Sigmoid colon (tissue), 7 donors: ENCODE results near the gene PCSK7. TPM values are rescaled to one million over a fixed set of nuclear protein-coding genes. Genes with fewer than 3 reads are reported as not detected.

ENCODE experiments used
- DNase-seq: peaks from one replicate; pipeline ENCODE4 v3.0.0-alpha.2; 2019
- H3K27ac ChIP-seq, 4 donors: fragments of 200-600 bp; sonication (generic); one replicate each; pipeline ENCODE4 v1.5.1; 2016 to 2019; ENCODE audit warnings: mild to moderate bottlenecking in 1 of 4
- H3K27me3 ChIP-seq, 3 donors: fragments of 200-600 bp; sonication (generic); one replicate each; pipeline ENCODE4 v1.5.1; 2019; ENCODE audit warnings: mild to moderate bottlenecking in 1 of 3
- H3K36me3 ChIP-seq, 4 donors: fragments of 200-600 bp; sonication (generic); one replicate each; pipeline ENCODE4 v1.5.1; 2016 to 2019
- H3K4me1 ChIP-seq, 4 donors: fragments of 200-600 bp; sonication (generic); one replicate each; pipeline ENCODE4 v1.5.1; 2017 to 2019
- H3K4me3 ChIP-seq, 4 donors: fragments of 200-600 bp; sonication (generic); one replicate each; pipeline ENCODE4 v1.5.1; 2017 to 2019; ENCODE audit warnings: mild to moderate bottlenecking in 2 of 4, moderate library complexity in 1 of 4
- H3K9me3 ChIP-seq, 4 donors: fragments of 200-600 bp in 3 of 4; sonication (generic) in 3 of 4; one replicate each; pipeline versions ENCODE4 v1.5.1 to v1.6.1; 2013 to 2019
- CTCF ChIP-seq, 4 experiments: fragments of 450-650 bp in 3 of 4; fragments of 200-600 bp in 1 of 4; IDR thresholded peaks; one replicate each; pipeline ENCODE4 v1.5.1; 2016 to 2019; ENCODE audit warnings: antibody characterized with exemption in 4 of 4, mild to moderate bottlenecking in 3 of 4, moderate library complexity in 2 of 4
- EP300 ChIP-seq, 4 donors: sonication (generic); formaldehyde crosslinking; IDR thresholded peaks; one replicate each; pipeline ENCODE4 v1.6.1; 2017; ENCODE audit warnings: antibody characterized with exemption in 4 of 4
- POLR2A ChIP-seq, 2 donors: fragments of 450-650 bp; IDR thresholded peaks; one replicate each; pipeline ENCODE4 v1.6.1; 2016; ENCODE audit warnings: antibody characterized with exemption in 2 of 2, mild to moderate bottlenecking in 2 of 2, moderate library complexity in 2 of 2
- POLR2AphosphoS5 ChIP-seq, 4 donors: sonication (generic); formaldehyde crosslinking; IDR thresholded peaks; one replicate each; pipeline ENCODE4 v1.6.1; 2017; ENCODE audit warnings: antibody characterized with exemption in 4 of 4
- WGBS, 2 donors: extraction: QIAGEN DNeasy Blood & Tissue Kit; methylation state at CpG; one replicate each; pipeline ENCODE4 v1.1.7; 2013; 5-methylcytosine and 5-hydroxymethylcytosine counted together
- intact Hi-C: fragments of 100-400 bp; cut with DNase I; formaldehyde crosslinking; loops from one replicate; pipeline ENCODE4 v1.15.1; 2023
- polyA plus RNA-seq, 3 donors: library from polyadenylated mRNA; stranded (reverse); fragments of 200-250 nt; gene quantifications; one replicate each; pipeline ENCODE4 v1.2.3, GENCODE V29; 2013
- total RNA-seq, 4 donors: library from RNA; depleted of rRNA; stranded (reverse); fragments of >200 nt; gene quantifications; one replicate each; pipeline ENCODE4 v1.1.0, GENCODE V29; 2016
- donor health status: healthy with polysubstance abuse.
- donor health status: Bipolar disorder and iron deficiency.
- donor health status: healthy.

The PCSK7 gene
- total and polyA plus RNA-seq, 7 donors, result 18.0 to 116 (median 29.8) TPM

DNA sequence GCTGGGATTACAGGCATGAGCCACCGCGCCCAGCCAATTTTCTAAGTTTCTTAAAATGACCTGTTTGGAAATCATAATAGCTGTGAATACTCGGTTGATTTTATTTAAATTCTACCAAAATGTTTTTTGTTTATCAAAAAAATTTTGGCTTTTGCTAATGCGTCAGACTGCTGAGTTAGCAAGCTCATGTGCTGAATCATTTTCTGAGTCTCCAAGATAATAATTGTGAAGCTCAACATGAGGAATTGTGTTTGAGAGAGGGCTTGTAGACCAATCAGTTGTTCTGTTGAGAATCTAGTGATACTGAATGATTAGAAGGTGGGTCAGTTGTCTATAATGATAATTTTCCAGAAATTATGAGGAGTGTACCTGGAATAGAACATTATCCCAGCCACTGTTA is 16.5 kb upstream of the PCSK7 start:
- no peaks in the 10 kb centered on the region for H3K4me1 ChIP-seq
- peaks cover 3 to 81% (median 36%) of the 10 kb centered on the region in 4 donors for H3K36me3 ChIP-seq

GRCh38 chr11:117239295-117239694 is 7.4 kb upstream of the PCSK7 start:
- intact Hi-C loops, result no loop called here
- Histone ChIP-seq H3K4me3 (no peak overlapping the region), H3K27me3 (no peaks in the 10 kb centered on the region), H3K27ac (no peak overlapping the region), H3K9me3 (no peaks in the 10 kb centered on the region), H3K36me3 (peaks cover 4 to 74% (median 26%) of the 10 kb centered on the region in 4 donors), H3K4me1 (peaks cover 0 to under 1% (median 0%) of the 10 kb centered on the region in 4 donors)
- DNase-seq, result no peak
- TF ChIP-seq CTCF (IDR thresholded peaks at IDR 0.05) (no peak), POLR2A (IDR thresholded peaks at IDR 0.05) (no peak), POLR2AphosphoS5 (IDR thresholded peaks at IDR 0.05) (no peak), EP300 (IDR thresholded peaks at IDR 0.05) (no peak)
- 85 to 87% methylated on average over 6 of the region's 6 CpGs for WGBS, 2 donors

More for the DNA sequence above, 16.5 kb upstream of the PCSK7 start:
- Histone ChIP-seq H3K4me3 (no peak overlapping the region), H3K27ac (no peak overlapping the region), H3K27me3 (no peaks in the 10 kb centered on the region), H3K9me3 (no peaks in the 10 kb centered on the region)
- no peak for DNase-seq
- intact Hi-C loops, result no loop called here
- TF ChIP-seq POLR2A (IDR thresholded peaks at IDR 0.05) (no peak), POLR2AphosphoS5 (IDR thresholded peaks at IDR 0.05) (no peak), CTCF (IDR thresholded peaks at IDR 0.05) (no peak), EP300 (IDR thresholded peaks at IDR 0.05) (no peak)
- WGBS, 2 donors, result 94 to 97% methylated on average over 4 of the region's 4 CpGs

DNA sequence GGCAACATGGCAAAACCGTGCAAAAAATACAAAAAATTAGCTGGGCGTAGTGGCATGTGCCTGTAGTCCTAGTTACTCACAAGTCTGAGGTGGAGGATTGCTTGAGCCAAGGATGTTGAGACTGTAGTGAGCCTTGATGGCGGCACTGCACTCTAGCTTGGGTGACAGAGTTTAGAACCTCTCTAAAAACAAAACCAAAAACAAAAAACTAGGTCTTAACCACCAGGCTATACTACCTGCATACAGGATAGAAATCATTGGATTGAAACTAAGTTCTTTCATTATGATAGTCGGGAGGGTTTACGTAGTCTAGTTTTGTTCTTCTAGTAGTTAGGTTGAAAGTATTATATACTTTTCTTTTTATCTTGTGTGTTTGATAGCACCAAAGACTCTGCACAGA is 6.3 kb upstream of the PCSK7 start:
- Histone ChIP-seq H3K9me3 (no peaks in the 10 kb centered on the region), H3K36me3 (peaks cover 4 to 63% (median 22%) of the 10 kb centered on the region in 4 donors), H3K27ac (no peak overlapping the region), H3K4me1 (peaks cover 0 to 12% (median 9%) of the 10 kb centered on the region in 4 donors), H3K27me3 (no peaks in the 10 kb centered on the region), H3K4me3 (no peak overlapping the region)
- 92 to 94% methylated on average over 5 of the region's 5 CpGs for WGBS, 2 donors
- DNase-seq, result no peak
- no peak for TF ChIP-seq POLR2A (IDR thresholded peaks at IDR 0.05)
- intact Hi-C loops, result no loop called here

DNA sequence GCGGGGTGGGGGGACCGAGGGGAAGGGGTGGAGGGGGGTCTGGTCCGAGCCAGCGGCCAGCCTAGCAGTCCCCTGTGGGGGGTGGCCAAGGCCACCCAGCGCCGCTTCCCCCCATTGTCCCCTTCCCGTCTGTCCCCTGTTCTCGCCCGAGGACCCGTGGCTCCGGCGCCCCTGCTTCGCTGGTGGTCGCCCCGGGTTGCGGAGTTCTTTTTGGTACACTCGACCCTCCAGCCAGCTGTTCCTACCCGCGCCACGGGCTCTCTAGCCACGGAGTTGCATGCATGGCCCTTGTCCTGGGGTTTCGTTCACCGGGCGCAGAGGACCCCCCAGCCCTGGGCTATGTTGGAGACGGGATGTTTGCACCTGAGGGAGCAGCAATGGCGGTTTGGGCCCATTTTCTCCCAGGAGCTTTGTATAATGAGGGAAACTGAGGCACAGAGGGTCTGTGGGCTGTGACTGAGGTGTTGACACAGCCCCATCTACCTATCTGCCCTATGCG is 1.1 kb upstream of the PCSK7 start:
- intact Hi-C loops, result loop anchor here (1.0 to 2.0 kb wide), 3 partner anchors 54 to 94 kb away; partner anchors contain the start of genes CEP164, PAFAH1B2 and SIDT2
- no peaks in the 10 kb centered on the region for H3K27me3 ChIP-seq
- peaks cover 2 to 38% (median 32%) of the 10 kb centered on the region in 4 donors for H3K4me1 ChIP-seq
- H3K9me3 ChIP-seq, result no peaks in the 10 kb centered on the region
- DNase-seq, result peak; percentile 71
- H3K4me3 ChIP-seq, result peak overlapping the region; percentile 79 to 98 (median 92)
- H3K27ac ChIP-seq, result peak overlapping the region; percentile 95 to 99 (median 96)
- 2 to 3% methylated on average over 27 of the region's 27 CpGs for WGBS, 2 donors
- H3K36me3 ChIP-seq, result peaks cover 13 to 37% (median 20%) of the 10 kb centered on the region in 4 donors
- TF ChIP-seq EP300 (IDR thresholded peaks at IDR 0.05), result no peak
- TF ChIP-seq POLR2AphosphoS5 (IDR thresholded peaks at IDR 0.05), result no peak
- no peak for TF ChIP-seq CTCF (IDR thresholded peaks at IDR 0.05)
- TF ChIP-seq POLR2A (IDR thresholded peaks at IDR 0.05), result no peak

GRCh38 chr11:117232092-117232878 is 412 bp upstream of the PCSK7 start, which contains the start of gene RNF214:
Gene RNF214 (plus strand): TSS chr11:117232671. CDS start chr11:117234273, 1,602 bp downstream.
- Histone ChIP-seq H3K36me3 (peaks cover 19 to 43% (median 26%) of the 10 kb centered on the region in 4 donors), H3K4me1 (peaks cover 2 to 38% (median 32%) of the 10 kb centered on the region in 4 donors), H3K4me3 (peak within 1 kb of the TSS; percentile 79 to 98 (median 92)), H3K9me3 (no peaks in the 10 kb centered on the region), H3K27ac (peak within 1 kb of the TSS; percentile 95 to 99 (median 96)), H3K27me3 (no peaks in the 10 kb centered on the region)
- no peak for TF ChIP-seq EP300 (IDR thresholded peaks at IDR 0.05)
- peak; percentile 80 to 94 (median 84) for TF ChIP-seq CTCF (IDR thresholded peaks at IDR 0.05)
- TF ChIP-seq POLR2AphosphoS5 (IDR thresholded peaks at IDR 0.05), result peak; percentile 42 to 86 (median 70)
- peak; percentile 39 to 57 for TF ChIP-seq POLR2A (IDR thresholded peaks at IDR 0.05)
- 1% methylated on average over 94 of the region's 94 CpGs for WGBS, 2 donors
- peak; percentile 86 for DNase-seq
- intact Hi-C loops, result loop anchor here (1.0 to 2.0 kb wide), 3 partner anchors 53 to 95 kb away; partner anchors contain the start of genes CEP164, PAFAH1B2 and SIDT2
